IPS-15b (cell line): ENCODE data around the gene CTBP2.

ENCODE experiments used
- H3K27me3 ChIP-seq: one replicate; pipeline ENCODE4 v1.6.1; 2013; ENCODE audit warnings: low read length; ENCODE audit not compliant: control insufficient read depth, insufficient read depth
- H3K36me3 ChIP-seq: one replicate; pipeline ENCODE4 v1.6.1; 2013; ENCODE audit warnings: low read length; ENCODE audit not compliant: control insufficient read depth, insufficient read depth
- H3K4me1 ChIP-seq: one replicate; pipeline ENCODE4 v1.6.1; 2013; ENCODE audit warnings: mild to moderate bottlenecking, low read length; ENCODE audit not compliant: control insufficient read depth, insufficient read depth
- H3K4me3 ChIP-seq: one replicate; pipeline ENCODE4 v1.5.1; 2013; ENCODE audit warnings: low read depth, low read length
- H3K9ac ChIP-seq: one replicate; pipeline ENCODE4 v1.6.1; 2013; ENCODE audit warnings: low read depth, mild to moderate bottlenecking, low read length
- H3K9me3 ChIP-seq: one replicate; pipeline ENCODE4 v1.6.1; 2013; ENCODE audit warnings: mild to moderate bottlenecking, low read length; ENCODE audit not compliant: control insufficient read depth, insufficient read depth

Gene CTBP2

DNA sequence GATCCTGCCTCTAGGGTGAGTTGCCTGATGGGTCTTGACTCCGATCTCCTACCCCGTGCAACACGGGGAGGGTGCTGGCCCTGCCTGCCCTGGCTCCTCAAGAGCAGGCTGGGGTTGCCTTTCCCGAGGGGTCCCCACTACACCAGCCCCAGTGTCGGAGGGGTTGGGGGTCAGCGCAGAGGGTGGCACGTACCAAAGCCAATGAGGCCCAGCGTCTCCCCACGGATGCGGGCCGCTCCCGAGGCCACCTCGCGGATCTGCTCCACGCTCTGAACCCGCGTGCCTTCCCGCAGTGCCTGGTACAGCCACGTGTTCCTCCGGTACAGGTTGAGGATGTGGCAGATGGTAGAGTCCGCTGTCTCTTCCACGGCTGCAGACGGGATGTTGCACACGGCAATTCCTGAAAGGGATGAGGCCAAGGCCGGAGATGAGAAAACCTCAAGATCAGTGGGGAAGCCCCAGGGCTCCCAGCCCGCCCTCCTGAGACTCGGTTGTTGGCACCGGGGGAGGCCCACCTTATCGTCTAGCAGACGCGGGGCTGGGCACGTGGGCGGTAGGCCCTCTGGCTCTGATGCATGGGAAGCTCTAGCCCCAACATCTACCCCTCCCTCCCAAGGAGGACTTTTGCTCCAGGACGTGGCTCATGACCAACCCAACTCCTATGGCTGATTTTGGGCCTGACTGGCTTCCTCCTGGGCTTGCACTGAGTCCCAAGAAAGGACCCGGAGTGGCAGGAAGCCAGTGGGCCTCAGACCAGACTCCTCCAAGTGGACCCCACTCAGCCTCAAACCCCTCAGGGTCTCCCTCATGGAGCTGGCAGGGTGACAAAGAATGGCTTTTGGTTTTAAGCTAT, 162.4 kb downstream of the CTBP2 start:
- H3K4me3 ChIP-seq, result no peak overlapping the region
- H3K27me3 ChIP-seq, result no peaks in the 10 kb centered on the region
- H3K9me3 ChIP-seq, result no peaks in the 10 kb centered on the region
- H3K4me1 ChIP-seq, result no peaks in the 10 kb centered on the region
- H3K9ac ChIP-seq, result no peak overlapping the region
- H3K36me3 ChIP-seq, result peaks cover 99% of the 10 kb centered on the region

GRCh38 chr10:124997306-124997705, 163.1 kb downstream of the CTBP2 start:
- no peaks in the 10 kb centered on the region for H3K27me3 ChIP-seq
- H3K4me1 ChIP-seq, result no peaks in the 10 kb centered on the region
- H3K4me3 ChIP-seq, result no peak overlapping the region
- H3K9ac ChIP-seq, result no peak overlapping the region
- no peaks in the 10 kb centered on the region for H3K9me3 ChIP-seq
- peaks cover 99% of the 10 kb centered on the region for H3K36me3 ChIP-seq

DNA sequence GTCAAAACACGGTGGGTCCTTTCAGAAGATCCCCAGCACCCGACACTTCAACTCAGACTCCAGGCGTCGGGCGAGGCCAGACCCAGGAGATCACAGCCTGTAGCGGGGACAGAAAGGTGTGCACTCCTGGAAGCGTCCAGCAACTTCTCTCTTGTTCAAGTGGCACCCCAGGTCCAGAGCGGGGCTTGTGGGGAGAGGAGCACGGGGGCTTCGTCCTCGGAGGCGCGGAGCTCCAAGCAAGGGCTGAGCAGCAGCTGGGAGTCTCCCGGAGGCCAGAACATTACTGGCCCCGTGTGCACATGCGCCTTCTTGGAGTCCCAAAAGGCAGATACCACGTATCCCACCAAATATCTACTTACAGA, 163.5 kb downstream of the CTBP2 start:
- Histone ChIP-seq H3K4me1 (no peaks in the 10 kb centered on the region), H3K36me3 (peaks cover 99% of the 10 kb centered on the region)

DNA sequence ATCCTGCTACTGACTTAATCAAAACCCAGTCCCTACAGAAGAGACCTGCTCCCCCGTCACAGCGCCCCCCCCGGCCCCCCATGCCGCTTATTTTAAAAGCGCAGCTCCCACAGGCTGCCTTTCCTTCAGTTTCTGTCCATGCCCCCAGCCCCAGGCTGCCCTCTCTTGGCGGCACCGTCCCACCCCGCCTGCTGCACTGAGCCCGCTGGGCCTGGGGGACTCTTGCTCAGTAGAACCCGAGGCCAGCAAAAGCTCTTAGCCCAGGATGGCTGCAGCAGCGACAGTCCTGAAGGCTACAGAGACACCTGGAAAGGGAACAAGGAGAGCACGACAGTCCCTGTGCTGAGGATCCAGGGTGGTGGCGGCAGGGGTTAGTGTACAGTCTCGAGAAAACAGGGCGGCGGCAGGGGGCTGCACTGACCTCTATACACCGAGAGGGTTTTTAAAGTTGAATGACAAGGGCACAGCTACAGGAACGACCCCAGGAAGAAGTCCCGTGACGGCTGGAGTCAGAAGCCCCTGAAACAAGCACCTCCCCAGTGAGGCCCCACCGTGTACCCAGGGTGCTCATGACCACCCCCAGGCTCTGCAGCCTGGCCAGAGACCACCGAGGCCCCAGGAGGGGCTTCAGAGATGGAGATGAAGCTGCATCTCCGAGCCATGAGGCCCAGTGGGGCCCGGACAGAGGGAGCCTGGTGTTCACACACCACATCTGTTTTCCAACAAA, 164.1 kb downstream of the CTBP2 start:
- Histone ChIP-seq H3K4me1 (no peaks in the 10 kb centered on the region), H3K36me3 (peaks cover 99% of the 10 kb centered on the region)

More for the DNA sequence above, 163.5 kb downstream of the CTBP2 start:
- no peak overlapping the region for H3K9ac ChIP-seq
- no peak overlapping the region for H3K4me3 ChIP-seq
- no peaks in the 10 kb centered on the region for H3K9me3 ChIP-seq
- H3K27me3 ChIP-seq, result no peaks in the 10 kb centered on the region

DNA sequence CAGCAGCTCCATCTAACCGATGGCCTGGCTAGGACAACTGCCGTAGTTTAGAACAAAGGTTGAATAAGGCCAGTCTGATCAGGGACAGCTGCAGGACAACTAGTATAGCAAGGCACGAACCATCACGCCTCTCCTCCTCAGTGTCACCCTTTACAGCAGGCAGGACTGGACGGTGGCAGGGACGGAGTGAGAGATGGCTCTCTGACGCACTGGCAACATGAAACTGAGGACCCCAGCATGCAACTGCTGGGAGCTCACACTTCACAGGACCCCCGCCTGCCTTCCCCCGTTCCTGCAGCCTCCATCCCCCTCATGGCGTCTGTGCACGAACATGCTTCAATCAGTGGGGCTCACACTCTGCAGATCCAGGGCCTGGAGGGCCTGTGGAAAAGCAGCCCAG, 164.8 kb downstream of the CTBP2 start:
- Histone ChIP-seq H3K36me3 (peaks cover 99% of the 10 kb centered on the region), H3K9ac (no peak overlapping the region), H3K27me3 (no peaks in the 10 kb centered on the region), H3K9me3 (no peaks in the 10 kb centered on the region), H3K4me1 (no peaks in the 10 kb centered on the region), H3K4me3 (no peak overlapping the region)

More for the DNA sequence above, 164.1 kb downstream of the CTBP2 start:
- no peaks in the 10 kb centered on the region for H3K9me3 ChIP-seq
- H3K9ac ChIP-seq, result no peak overlapping the region
- H3K27me3 ChIP-seq, result no peaks in the 10 kb centered on the region
- no peak overlapping the region for H3K4me3 ChIP-seq

DNA sequence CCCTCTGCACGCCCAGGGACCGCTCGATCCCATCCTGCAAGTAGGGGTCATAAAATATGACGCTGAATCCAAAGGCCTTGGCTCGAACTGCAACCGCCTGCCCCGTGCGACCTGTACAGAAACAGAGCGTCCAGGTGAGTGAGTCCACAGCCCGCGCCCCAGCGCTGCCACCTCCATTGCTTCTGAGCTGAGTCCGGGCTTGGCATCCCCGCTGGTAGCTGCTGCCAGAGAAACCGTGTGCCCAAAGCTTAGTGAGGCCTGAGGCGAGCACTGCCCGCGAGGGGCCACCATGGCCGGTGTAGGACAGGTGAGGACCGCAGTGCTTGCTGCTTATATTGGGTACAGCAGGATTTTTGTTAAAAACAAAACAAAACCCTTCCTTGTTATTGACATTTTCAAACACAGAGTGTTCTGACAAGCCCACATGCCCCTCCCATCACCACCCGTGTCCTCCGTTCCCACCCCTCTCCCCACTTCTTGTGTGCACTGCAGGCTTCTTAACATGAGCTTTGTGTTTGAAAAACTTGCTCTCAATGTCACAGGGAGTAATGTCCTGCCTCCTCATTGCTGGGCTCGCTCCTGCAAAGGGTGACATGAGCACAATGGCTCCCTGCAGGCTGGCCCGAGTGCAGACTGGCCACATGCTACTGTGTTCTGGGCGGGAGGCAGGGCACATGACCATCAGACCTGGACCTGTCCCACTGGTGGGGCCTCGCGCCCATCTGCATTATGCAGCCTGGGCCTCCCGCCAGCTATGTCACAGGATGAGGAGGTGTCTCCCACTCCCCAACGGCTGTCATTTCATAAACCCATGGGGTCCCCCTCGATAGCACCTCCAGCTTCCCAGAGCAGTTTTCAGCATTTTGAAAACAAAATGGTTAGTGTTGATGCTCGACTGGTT, 165.5 kb downstream of the CTBP2 start:
- Histone ChIP-seq H3K36me3 (peaks cover 93% of the 10 kb centered on the region), H3K27me3 (no peaks in the 10 kb centered on the region), H3K4me3 (no peak overlapping the region), H3K9me3 (no peaks in the 10 kb centered on the region), H3K9ac (no peak overlapping the region), H3K4me1 (no peaks in the 10 kb centered on the region)

DNA sequence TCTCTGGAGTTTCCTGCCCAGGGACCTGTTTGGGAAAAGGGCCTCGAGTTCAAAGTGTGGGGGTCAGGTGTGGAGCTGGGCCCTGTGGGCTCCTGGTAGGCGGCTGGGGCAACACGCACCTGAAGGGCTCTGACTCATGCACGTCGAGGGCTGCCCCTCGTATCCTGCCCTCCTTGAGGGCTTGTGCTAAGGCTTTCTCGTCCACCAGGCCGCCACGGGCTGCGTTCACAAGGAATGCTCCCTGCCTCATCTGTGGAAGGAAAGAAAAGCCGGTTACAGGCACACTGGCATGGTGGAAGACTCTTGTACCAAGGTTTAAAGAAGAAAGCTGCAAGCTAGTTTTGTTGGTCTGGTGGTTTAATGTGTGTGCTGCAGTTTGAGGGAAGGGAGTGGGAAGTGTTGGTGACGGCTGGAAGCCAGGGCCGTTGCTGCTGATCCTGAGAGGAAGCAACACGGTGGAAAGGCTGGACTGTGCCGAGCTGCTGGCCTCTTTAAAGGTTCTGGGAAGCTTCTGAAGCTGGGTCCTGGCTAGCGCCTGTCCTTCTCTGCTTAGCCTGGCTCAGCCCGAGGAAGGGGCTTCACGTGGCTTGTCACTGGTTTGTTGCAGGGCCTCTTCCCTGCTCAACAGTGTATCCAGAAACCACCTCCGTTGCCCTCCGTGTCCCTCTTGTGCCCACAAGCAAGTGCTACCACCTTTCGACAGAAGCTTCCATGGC, 166.5 kb downstream of the CTBP2 start:
- Histone ChIP-seq H3K4me3 (no peak overlapping the region), H3K4me1 (no peaks in the 10 kb centered on the region), H3K36me3 (peaks cover 89% of the 10 kb centered on the region), H3K9me3 (no peaks in the 10 kb centered on the region), H3K27me3 (no peaks in the 10 kb centered on the region), H3K9ac (no peak overlapping the region)

GRCh38 chr10:124993345-124993708, 167.0 kb downstream of the CTBP2 start:
- no peaks in the 10 kb centered on the region for H3K9me3 ChIP-seq

DNA sequence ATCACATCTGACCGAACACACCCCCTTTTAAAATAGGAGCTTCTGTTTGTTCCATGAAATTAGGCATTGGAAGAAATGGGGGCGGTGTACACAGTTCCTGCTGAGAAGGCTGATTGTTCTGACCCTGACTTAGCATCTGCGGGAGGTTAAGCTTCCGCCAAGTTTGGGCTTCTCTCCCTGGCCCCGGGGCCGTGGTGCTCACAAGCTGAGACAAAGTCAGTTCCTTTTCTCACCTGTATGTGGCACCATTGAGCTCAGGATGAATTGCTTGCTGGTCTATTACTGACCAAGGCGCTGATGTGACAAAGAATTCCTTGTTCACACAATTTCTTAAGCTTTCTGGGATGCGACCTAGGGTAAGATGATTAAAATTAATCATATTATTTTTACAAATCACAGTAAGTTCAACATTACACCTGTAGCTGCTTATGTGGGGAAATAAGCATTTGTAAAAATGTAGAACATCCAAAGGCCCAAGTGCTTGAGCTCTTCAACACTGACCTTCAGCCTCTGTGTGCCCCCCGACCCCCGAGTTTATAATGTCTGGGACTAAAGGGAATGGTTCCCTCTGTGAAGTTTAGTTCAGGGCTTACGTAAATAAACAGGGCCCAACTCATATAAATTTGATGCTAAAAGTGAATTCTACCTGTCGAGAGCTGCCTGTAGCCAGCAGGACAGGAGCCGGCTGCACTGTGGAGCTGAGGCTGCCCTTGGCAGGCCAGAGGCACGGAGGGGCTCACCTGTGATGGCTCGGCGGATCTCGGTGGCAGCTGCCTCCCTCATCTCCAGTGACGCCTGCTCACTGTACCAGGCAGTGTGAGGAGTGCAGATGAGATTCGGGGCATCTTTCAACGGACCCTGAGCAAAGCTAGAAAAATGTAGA, 167.7 kb downstream of the CTBP2 start:
- no peaks in the 10 kb centered on the region for H3K4me1 ChIP-seq
- H3K9me3 ChIP-seq, result no peaks in the 10 kb centered on the region
- H3K27me3 ChIP-seq, result no peaks in the 10 kb centered on the region
- H3K9ac ChIP-seq, result no peak overlapping the region
- H3K4me3 ChIP-seq, result no peak overlapping the region
- peaks cover 80% of the 10 kb centered on the region for H3K36me3 ChIP-seq

More at GRCh38 chr10:124993345-124993708, 167.0 kb downstream of the CTBP2 start:
- Histone ChIP-seq H3K9ac (no peak overlapping the region), H3K4me1 (no peaks in the 10 kb centered on the region), H3K27me3 (no peaks in the 10 kb centered on the region), H3K36me3 (peaks cover 86% of the 10 kb centered on the region), H3K4me3 (no peak overlapping the region)

GRCh38 chr10:124991835-124992234, 168.5 kb downstream of the CTBP2 start:
- Histone ChIP-seq H3K27me3 (no peaks in the 10 kb centered on the region), H3K4me3 (no peak overlapping the region), H3K9me3 (no peaks in the 10 kb centered on the region), H3K36me3 (peaks cover 71% of the 10 kb centered on the region), H3K9ac (no peak overlapping the region), H3K4me1 (no peaks in the 10 kb centered on the region)
